ENCODE measurements around the gene MARCKS.

Gene MARCKS

DNA sequence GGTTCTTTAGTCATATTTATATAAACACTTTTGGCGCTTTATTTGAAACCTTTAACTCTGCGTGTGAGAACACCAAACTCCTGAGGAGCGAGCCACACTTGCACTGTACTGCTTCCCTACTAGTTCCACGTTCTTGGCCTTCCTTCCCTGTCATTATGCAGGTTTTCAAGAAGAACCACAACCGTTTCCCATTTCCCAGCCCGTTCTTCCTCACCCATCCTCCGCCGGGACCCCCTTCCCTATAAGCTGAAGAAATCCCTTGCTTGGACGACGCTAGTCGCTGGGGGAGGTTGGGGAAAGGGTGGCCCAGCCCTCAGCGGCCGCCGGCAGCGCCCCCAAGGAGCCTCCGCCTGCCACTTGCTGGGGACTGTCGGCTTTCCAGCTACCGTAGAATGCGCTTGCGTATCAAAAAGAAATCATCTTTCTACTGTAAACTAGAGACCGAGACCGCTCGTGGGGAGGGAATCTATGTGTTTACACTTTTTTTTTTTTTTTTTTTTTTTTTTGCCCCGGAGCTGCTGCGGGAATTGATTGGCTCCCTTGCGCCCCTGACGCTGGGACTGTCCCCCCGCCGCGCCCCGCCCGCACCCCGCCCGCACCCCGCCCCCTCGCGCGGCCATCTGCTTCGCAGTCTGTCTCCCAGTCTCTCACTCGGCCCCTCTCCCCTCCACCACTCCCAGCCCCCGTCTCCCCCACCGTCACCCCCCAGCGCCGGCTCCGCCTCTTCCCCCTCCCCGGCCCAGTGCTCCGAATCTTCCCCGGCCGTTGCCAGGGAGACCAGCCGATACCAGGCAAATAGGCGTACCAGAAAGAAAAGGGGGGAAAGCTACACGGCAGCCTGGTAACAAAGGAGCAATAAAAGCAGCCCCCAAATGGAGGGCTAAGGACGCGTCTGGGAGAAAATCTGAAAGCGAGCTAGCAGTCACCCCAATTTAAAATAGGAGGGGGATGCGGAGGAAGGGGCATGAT is 2.3 kb upstream of the MARCKS start:
- peak; percentile 84 for DNase-seq

- peak; percentile 7 for DNase-seq
These were observed 1.4 kb upstream of the MARCKS start for GRCh38 chr6:113855500-113856374.

DNA sequence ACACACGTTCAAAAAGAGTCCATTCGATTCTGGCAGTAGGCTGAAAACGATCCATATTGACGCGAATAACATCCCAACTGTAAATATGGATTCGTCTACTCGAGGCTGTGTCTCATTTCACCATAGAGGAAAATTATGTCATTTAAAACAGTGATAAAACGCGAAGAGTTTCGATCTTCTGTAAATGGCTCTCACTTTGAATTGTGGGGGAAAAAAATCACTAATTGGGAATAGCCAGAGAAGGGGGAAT is 845 bp upstream of the MARCKS start:
- no peak for DNase-seq

DNA sequence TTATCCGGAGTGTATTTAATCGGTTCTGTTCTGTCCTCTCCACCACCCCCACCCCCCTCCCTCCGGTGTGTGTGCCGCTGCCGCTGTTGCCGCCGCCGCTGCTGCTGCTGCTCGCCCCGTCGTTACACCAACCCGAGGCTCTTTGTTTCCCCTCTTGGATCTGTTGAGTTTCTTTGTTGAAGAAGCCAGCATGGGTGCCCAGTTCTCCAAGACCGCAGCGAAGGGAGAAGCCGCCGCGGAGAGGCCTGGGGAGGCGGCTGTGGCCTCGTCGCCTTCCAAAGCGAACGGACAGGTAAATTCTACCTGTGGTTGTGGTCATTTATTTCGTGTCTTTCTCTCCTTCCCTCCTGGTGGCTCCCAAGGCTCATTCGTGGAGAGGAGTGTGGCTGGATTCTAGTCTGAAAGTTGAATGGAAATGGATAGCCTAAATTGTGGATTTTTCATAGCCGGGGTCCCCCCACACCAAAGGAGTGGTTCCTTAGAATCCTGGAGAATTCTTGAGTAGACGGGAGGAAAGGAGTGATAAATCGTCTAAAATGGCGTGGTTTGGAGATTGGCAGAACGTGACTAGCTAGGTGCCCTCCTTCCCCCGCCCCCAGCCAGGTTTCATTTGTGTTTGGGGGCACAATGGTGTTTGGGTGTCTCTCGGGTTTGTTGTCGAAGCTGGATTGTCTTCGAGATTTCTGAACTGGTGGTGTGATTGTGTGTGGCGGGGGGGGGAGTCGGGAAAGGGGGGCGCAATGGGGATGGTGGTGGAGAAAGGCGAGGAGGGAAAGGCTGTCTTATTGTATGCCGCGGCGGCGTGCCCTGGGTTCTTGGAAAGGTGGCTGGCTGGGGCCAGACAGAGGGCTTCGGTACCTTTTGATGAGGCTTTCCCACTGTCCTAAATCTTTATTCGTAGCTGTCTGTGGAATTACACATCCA is 673 bp downstream of the MARCKS start:
- DNase-seq, result peak; percentile 28

GRCh38 chr6:113858480-113859348 is 1.6 kb downstream of the MARCKS start:
- peak; percentile 77 for DNase-seq

- no peak for DNase-seq
These were observed 2.4 kb downstream of the MARCKS start for GRCh38 chr6:113859349-113860180.

DNA sequence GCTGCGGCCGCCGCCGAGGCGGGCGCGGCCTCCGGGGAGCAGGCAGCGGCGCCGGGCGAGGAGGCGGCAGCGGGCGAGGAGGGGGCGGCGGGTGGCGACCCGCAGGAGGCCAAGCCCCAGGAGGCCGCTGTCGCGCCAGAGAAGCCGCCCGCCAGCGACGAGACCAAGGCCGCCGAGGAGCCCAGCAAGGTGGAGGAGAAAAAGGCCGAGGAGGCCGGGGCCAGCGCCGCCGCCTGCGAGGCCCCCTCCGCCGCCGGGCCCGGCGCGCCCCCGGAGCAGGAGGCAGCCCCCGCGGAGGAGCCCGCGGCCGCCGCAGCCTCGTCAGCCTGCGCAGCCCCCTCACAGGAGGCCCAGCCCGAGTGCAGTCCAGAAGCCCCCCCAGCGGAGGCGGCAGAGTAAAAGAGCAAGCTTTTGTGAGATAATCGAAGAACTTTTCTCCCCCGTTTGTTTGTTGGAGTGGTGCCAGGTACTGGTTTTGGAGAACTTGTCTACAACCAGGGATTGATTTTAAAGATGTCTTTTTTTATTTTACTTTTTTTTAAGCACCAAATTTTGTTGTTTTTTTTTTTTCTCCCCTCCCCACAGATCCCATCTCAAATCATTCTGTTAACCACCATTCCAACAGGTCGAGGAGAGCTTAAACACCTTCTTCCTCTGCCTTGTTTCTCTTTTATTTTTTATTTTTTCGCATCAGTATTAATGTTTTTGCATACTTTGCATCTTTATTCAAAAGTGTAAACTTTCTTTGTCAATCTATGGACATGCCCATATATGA is 3.2 kb downstream of the MARCKS start:
- DNase-seq, result peak; percentile 1

DNA sequence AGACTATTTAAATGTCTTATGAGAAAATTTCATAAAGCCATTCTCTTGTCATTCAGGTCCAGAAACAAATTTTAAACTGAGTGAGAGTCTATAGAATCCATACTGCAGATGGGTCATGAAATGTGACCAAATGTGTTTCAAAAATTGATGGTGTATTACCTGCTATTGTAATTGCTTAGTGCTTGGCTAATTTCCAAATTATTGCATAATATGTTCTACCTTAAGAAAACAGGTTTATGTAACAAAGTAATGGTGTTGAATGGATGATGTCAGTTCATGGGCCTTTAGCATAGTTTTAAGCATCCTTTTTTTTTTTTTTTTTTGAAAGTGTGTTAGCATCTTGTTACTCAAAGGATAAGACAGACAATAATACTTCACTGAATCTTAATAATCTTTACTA is 5.0 kb downstream of the MARCKS start:
- DNase-seq, result no peak

DNA sequence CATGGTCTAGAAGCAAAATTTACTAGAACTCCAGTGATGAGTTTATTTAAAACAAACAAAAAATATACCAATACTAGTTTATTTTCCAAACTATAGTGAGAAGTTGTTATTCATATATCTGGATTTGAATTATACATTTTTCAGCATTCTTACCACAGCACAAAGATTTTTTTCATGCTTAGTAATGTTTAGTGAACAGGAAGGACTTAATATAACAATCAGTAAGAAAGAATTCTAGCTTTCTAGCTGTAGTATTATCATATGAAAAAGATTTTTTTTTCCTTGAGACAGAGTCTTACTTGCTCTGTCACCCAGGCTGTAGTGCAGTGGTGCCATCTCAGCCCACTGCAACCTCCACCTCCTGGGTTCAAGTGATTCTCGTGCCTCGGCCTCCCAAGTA is 13.8 kb downstream of the MARCKS start:
- no peak for DNase-seq

DNA sequence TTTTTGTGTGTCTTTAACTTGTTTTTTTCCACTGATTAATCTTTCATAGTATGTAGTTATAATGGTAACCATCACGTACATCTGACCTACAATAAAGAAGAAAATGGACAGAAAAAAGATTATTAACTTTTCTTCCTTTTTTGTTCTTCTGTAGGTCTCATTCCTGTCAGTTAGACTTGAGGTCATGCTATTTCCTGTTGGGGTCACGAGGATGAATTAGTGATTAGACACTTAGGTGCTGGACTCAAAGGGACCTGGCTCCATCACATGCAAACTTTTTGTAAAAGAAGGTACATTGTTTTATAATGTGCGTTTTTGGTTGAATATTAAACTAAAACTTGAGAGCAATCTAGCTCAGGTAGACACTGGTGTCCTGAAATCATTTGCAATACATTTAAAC is 14.8 kb downstream of the MARCKS start:
- DNase-seq, result no peak

DNA sequence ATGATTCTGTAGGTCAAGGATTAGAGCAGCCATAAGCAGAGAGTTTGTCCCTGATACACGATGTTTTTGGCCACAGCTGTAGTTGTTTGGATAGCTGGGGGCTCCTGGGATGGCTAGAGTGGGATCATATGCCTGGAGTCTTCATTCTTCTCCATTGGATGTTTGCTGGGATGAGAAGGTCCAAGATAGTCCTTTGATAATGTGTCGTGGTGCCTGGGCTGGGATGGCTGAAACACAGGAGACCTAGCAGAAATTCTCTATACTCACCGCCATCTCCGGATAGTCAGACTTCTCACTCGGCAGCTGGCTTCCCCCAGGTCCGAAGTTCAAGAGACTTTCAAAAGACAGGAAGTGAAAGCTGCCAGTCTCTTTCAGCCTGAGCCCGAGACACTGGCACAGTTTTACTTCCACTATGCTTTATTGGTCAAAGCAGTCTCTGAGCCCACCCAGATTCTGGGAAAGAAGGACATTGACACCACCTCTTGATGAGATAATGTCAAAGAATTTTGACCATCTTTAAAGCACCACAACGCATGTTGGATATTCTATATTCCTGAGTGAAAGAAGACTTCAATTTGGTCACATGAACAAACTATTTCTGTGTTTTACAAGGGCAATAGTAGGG is 16.0 kb downstream of the MARCKS start:
- no peak for DNase-seq

DNA sequence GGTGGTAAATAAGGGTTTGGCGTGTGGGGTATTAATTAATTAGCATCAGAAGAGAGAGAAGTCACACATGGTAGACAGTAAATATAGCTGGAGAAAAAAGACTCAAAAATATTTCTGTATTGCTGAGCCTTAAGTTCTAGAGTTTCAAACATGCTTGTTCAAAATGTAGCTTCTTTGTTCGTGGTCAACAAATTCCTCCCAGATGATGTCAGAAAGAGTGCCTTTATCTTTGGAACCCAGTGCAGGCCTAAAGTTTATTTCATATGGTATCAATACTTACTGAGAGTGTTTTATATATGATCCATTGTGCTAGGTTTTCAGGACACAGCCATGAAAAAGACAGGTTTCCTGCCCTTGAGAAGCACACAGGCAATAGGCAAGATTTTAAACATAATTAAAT is 18.3 kb downstream of the MARCKS start:
- no peak for DNase-seq

- no peak for DNase-seq
These were observed 19.6 kb downstream of the MARCKS start for GRCh38 chr6:113876695-113877094.

GRCh38 chr6:113879186-113880096 is 22.3 kb downstream of the MARCKS start:
- peak; percentile 41 for DNase-seq

GRCh38 chr6:113881478-113881980 is 24.4 kb downstream of the MARCKS start:
- no peak for DNase-seq

DNA sequence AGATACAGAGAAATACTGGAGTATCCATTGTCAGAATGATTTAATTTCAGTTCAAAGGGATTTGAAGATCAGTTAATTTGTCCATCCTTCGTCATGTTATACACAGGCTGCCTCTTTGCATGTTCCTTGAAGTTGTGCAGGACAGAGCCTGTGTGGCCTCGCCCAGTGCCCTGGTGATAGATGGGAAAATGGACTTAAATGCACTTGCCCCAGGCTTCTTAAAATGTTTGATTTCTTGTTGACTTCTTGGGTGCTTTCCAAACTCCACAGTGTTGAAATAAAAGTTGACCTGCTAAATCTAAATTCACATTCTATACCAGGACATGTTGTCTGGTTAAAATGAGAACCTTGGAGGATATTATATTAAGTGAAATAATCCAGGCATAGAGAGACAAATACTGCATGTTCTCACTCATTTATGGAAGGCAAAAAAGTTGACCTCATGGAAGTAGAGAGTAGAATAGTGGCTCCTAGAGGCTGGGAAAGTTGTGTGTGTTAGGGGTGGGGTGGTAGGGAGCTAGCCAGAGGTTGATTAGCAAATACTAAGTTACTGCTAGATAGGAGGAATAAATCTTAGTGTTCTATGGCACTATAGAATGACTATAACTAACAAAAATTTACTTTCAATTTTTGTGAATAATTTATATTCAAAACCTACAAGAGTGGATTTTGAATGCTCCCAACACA is 25.3 kb downstream of the MARCKS start:
- DNase-seq, result no peak

DNA sequence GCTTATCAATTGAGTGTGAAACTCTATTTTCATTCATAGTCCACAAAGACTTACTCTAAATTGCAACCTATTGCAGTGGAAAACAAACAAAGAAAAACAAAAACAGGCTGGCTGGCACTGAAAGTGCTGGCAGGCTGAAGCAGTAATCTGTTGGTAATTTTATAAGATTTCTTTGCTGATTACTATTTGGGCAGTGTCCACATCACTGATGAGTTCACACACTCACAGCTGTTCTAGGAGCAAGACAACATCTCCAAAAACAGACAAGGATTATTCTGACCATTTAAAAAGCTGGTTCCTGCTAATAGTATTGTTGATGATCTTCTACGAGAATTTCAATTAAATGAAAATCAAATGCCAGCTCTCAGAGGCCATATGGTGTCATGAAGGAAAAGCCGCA is 26.9 kb downstream of the MARCKS start:
- no peak for DNase-seq

GRCh38 chr6:113886512-113886911 is 29.4 kb downstream of the MARCKS start:
- no peak for DNase-seq

Data from COR-L47 (cell line).